Astrocyte (in vitro differentiated cells and primary cell): ENCODE measurements around the gene DNAH14.

Source experiments
- CTCF ChIP-seq: IDR thresholded peaks from 2 replicates; pipeline ENCODE4 v1.5.1; 2011; ENCODE audit warnings: low read depth, mild to moderate bottlenecking, inconsistent platforms, low read length, moderate library complexity; ENCODE audit not compliant: insufficient read depth
- EZH2 ChIP-seq: IDR thresholded peaks from 2 replicates; pipeline ENCODE4 v1.6.1; 2012; ENCODE audit warnings: mild to moderate bottlenecking, low read length, inconsistent platforms; ENCODE audit not compliant: insufficient read depth

- TF ChIP-seq CTCF (no peak), EZH2 (no peak)
Observed at GRCh38 chr1:225299624-225300023, 370.1 kb downstream of the DNAH14 start.
